Jurkat, Clone E6-1 (cell line): ENCODE data around the gene NRTN.
A peak's percentile ranks its signal among the peaks of the same experiment; 100 is the strongest.
"Not testable (repeated sequence)": the region's sequence is repeated elsewhere in the genome, so short reads cannot be mapped to it uniquely, and the experiment has no call there.

Experiments used
- DNase-seq: peaks from one replicate; pipeline ENCODE4 v3.0.0-alpha.2; 2011; ENCODE audit warnings: low read depth, low spot score
- H3K4me3 ChIP-seq: 2 replicates; pipeline ENCODE4 v1.5.1; 2011; ENCODE audit warnings: mild to moderate bottlenecking, low read length, control low read depth, moderate library complexity

NRTN gene

GRCh38 chr19:5854121-5854520 lies 49.3 kb downstream of the NRTN start:
- not testable (repeated sequence) for H3K4me3 ChIP-seq

GRCh38 chr19:5855151-5855550 lies 50.3 kb downstream of the NRTN start:
- H3K4me3 ChIP-seq, DNase-seq: not testable (repeated sequence)

More at GRCh38 chr19:5854121-5854520, 49.3 kb downstream of the NRTN start:
- DNase-seq = not testable (repeated sequence)

- H3K4me3 ChIP-seq = no peak overlapping the region
- DNase-seq = no peak
Observed at GRCh38 chr19:5857203-5858081, 52.6 kb downstream of the NRTN start.

GRCh38 chr19:5863030-5863665 lies 58.3 kb downstream of the NRTN start:
- no peak overlapping the region for H3K4me3 ChIP-seq
- DNase-seq = no peak

GRCh38 chr19:5864013-5864720 lies 59.3 kb downstream of the NRTN start:
- DNase-seq = no peak
- H3K4me3 ChIP-seq = no peak overlapping the region

GRCh38 chr19:5864725-5865486 lies 60.0 kb downstream of the NRTN start:
- no peak overlapping the region for H3K4me3 ChIP-seq

GRCh38 chr19:5865772-5866171 lies 60.9 kb downstream of the NRTN start:
- no peak for DNase-seq
- H3K4me3 ChIP-seq = no peak overlapping the region

More at GRCh38 chr19:5864725-5865486, 60.0 kb downstream of the NRTN start:
- DNase-seq = peak; percentile 5

GRCh38 chr19:5867201-5868136 lies 62.6 kb downstream of the NRTN start:
- no peak for DNase-seq
- no peak overlapping the region for H3K4me3 ChIP-seq

- DNase-seq = no peak
- no peak overlapping the region for H3K4me3 ChIP-seq
Observed at GRCh38 chr19:5870986-5871394, 66.1 kb downstream of the NRTN start.

GRCh38 chr19:5873617-5874199 lies 68.8 kb downstream of the NRTN start:
- DNase-seq = no peak
- no peak overlapping the region for H3K4me3 ChIP-seq

GRCh38 chr19:5874496-5874895 lies 69.6 kb downstream of the NRTN start:
- DNase-seq, H3K4me3 ChIP-seq: not testable (repeated sequence)

- no peak overlapping the region for H3K4me3 ChIP-seq
- DNase-seq = no peak
Observed at GRCh38 chr19:5877427-5877826, 72.6 kb downstream of the NRTN start.

- no peak for DNase-seq
- H3K4me3 ChIP-seq = no peak overlapping the region
Observed at GRCh38 chr19:5877882-5878281, 73.0 kb downstream of the NRTN start.
